CD14-positive monocyte (primary cell): Measurements from ENCODE around the gene MSGN1. TPM values are rescaled to one million over a fixed set of nuclear protein-coding genes. Genes with fewer than 3 reads are reported as not detected.
A peak's percentile ranks its signal among the peaks of the same experiment; 100 is the strongest.

Source experiments
- DNase-seq, 3 donors: peaks; one replicate each; pipeline ENCODE4 v3.0.0-alpha.2; 2011 to 2022
- H2AFZ ChIP-seq: 2 replicates; pipeline ENCODE4 v1.6.0; 2012; ENCODE audit warnings: mild to moderate bottlenecking, low read depth, low read length, inconsistent platforms; ENCODE audit not compliant: insufficient read depth, poor library complexity, severe bottlenecking
- H3K27ac ChIP-seq, 2 donors: 1 replicate in 1 of 2; 2 replicates in 1 of 2; pipeline ENCODE4 v1.5.1; 2012 to 2013; ENCODE audit warnings: low read length in 2 of 2, control low read depth in 1 of 2, inconsistent platforms in 1 of 2, low read depth in 1 of 2, mild to moderate bottlenecking in 1 of 2
- H3K27me3 ChIP-seq, 2 donors: one replicate each; pipeline versions ENCODE4 v1.6.0 to v1.6.1; 2011 to 2013; ENCODE audit warnings: low read length in 2 of 2; ENCODE audit not compliant: control insufficient read depth in 2 of 2, insufficient read depth in 2 of 2
- H3K36me3 ChIP-seq, 2 donors: replicated peaks in 1 of 2; 1 replicate in 1 of 2; 2 replicates in 1 of 2; pipeline versions ENCODE4 v1.5.1 to v1.6.1; 2012 to 2013; ENCODE audit warnings: low read length in 2 of 2, control low read depth in 1 of 2, inconsistent platforms in 1 of 2, mild to moderate bottlenecking in 1 of 2; ENCODE audit not compliant: insufficient read depth in 2 of 2, control insufficient read depth in 1 of 2
- H3K4me1 ChIP-seq, 2 donors: 1 replicate in 1 of 2; 2 replicates in 1 of 2; pipeline versions ENCODE4 v1.5.1 to v1.6.1; 2012 to 2013; ENCODE audit warnings: low read length in 2 of 2, control low read depth in 1 of 2, inconsistent platforms in 1 of 2, mild to moderate bottlenecking in 1 of 2, moderate library complexity in 1 of 2; ENCODE audit not compliant: insufficient read depth in 2 of 2, control insufficient read depth in 1 of 2
- H3K4me2 ChIP-seq: replicated peaks from 2 replicates; pipeline ENCODE3; 2012; ENCODE audit warnings: low read length, moderate library complexity, mild to moderate bottlenecking; ENCODE audit not compliant: poor library complexity, severe bottlenecking; ENCODE audit errors: extremely low read depth
- H3K4me3 ChIP-seq, 3 experiments: fragments of 200-600 bp in 1 of 3; sonication (generic) in 1 of 3; replicated peaks in 1 of 3; 1 replicate in 2 of 3; 2 replicates in 1 of 3; pipeline ENCODE4 v1.5.1; 2011 to 2013; ENCODE audit warnings: low read length in 3 of 3, mild to moderate bottlenecking in 3 of 3, control low read depth in 2 of 3, low read depth in 2 of 3, inconsistent platforms in 1 of 3, moderate library complexity in 1 of 3
- H3K79me2 ChIP-seq: 2 replicates; pipeline ENCODE4 v1.6.0; 2012; ENCODE audit warnings: mild to moderate bottlenecking, control low read depth, inconsistent platforms, low read length, moderate library complexity; ENCODE audit not compliant: insufficient read depth
- H3K9ac ChIP-seq: 2 replicates; pipeline ENCODE4 v1.6.0; 2017; ENCODE audit warnings: low read length, mild to moderate bottlenecking; ENCODE audit not compliant: insufficient read depth, poor library complexity, severe bottlenecking
- H3K9me3 ChIP-seq, 2 donors: replicated peaks in 1 of 2; 1 replicate in 1 of 2; 2 replicates in 1 of 2; pipeline versions ENCODE4 v1.5.1 to v1.6.1; 2012 to 2013; ENCODE audit warnings: low read length in 2 of 2, control low read depth in 1 of 2; ENCODE audit not compliant: control insufficient read depth in 1 of 2, insufficient read depth in 1 of 2
- H4K20me1 ChIP-seq: 2 replicates; pipeline ENCODE4 v1.6.0; 2012; ENCODE audit warnings: mild to moderate bottlenecking, low read length, control low read depth, moderate library complexity; ENCODE audit not compliant: insufficient read depth
- H3K27ac Mint-ChIP-seq, 7 donors: one replicate each; pipeline ENCODE4 v1.8.0; 2020; ENCODE audit warnings: mild to moderate bottlenecking in 7 of 7, mixed read lengths in 7 of 7, moderate library complexity in 6 of 7, inconsistent platforms in 2 of 7
- H3K27me3 Mint-ChIP-seq, 3 donors: one replicate each; pipeline ENCODE4 v1.8.0; 2021 to 2022; ENCODE audit warnings: low read depth in 3 of 3, mild to moderate bottlenecking in 3 of 3, mixed read lengths in 3 of 3, moderate library complexity in 3 of 3, inconsistent platforms in 1 of 3
- H3K36me3 Mint-ChIP-seq, 2 donors: one replicate each; pipeline ENCODE4 v1.8.0; 2020; ENCODE audit warnings: mixed read lengths in 2 of 2, inconsistent platforms in 1 of 2, mild to moderate bottlenecking in 1 of 2
- H3K4me1 Mint-ChIP-seq: one replicate; pipeline ENCODE4 v1.8.0; 2020; ENCODE audit warnings: mild to moderate bottlenecking, mixed read lengths
- H3K4me3 Mint-ChIP-seq, 2 donors: one replicate each; pipeline ENCODE4 v1.8.0; 2020; ENCODE audit warnings: mild to moderate bottlenecking in 2 of 2, mixed read lengths in 2 of 2, moderate library complexity in 1 of 2
- H3K9me3 Mint-ChIP-seq, 7 donors: one replicate each; pipeline ENCODE4 v1.8.0; 2020 to 2022; ENCODE audit warnings: mixed read lengths in 7 of 7, mild to moderate bottlenecking in 6 of 7, moderate library complexity in 6 of 7, inconsistent platforms in 2 of 7
- CTCF ChIP-seq: fragments of 200-600 bp; IDR thresholded peaks from one replicate; pipeline ENCODE4 v1.8.0; 2022; ENCODE audit warnings: antibody characterized with exemption, mild to moderate bottlenecking
- WGBS: methylation state at CpG from one replicate; pipeline ENCODE4 v1.1.5; 2013; ENCODE audit warnings: missing lambda C conversion rate; ENCODE audit not compliant: insufficient coverage; 5-methylcytosine and 5-hydroxymethylcytosine counted together
- intact Hi-C, 2 donors: fragments of 100-400 bp; cut with micrococcal nuclease; formaldehyde crosslinking; loops; one replicate each; pipeline versions ENCODE4 v1.15.0 to v1.15.1; 2023
- polyA plus RNA-seq, 3 donors: library from polyadenylated mRNA; depleted of rRNA in 1 of 3; unstranded in 2 of 3; stranded (reverse) in 1 of 3; fragments of 300-500 nt in 2 of 3; fragments of >200 nt in 1 of 3; fragmentation: Illumina TruSeq in 2 of 3; gene quantifications; 1 replicate in 2 of 3; 2 replicates in 1 of 3; pipeline ENCODE4 v1.2.3, GENCODE V29; 2012 to 2021

Gene MSGN1
- polyA plus RNA-seq, 3 donors, result not detected

GRCh38 chr2:17850151-17850550 lies 33.9 kb downstream of the MSGN1 start:
- no peak overlapping the region for H2AFZ ChIP-seq
- H3K4me1 Mint-ChIP-seq, result no peaks in the 10 kb centered on the region
- no peaks in the 10 kb centered on the region for H3K9me3 ChIP-seq
- H3K9me3 Mint-ChIP-seq, result peaks cover 0 to 2% (median 0%) of the 10 kb centered on the region in 7 donors
- no peaks in the 10 kb centered on the region for H3K36me3 Mint-ChIP-seq
- H4K20me1 ChIP-seq, result no peaks in the 10 kb centered on the region
- TF ChIP-seq CTCF, result no peak
- intact Hi-C loops, result loop anchor here in 1 of 2 donors (5.0 kb wide), 1 partner anchor 527 kb away; no protein-coding TSS in a partner anchor
- no peak for DNase-seq
- no peaks in the 10 kb centered on the region for H3K79me2 ChIP-seq
- peaks cover 0 to 5% (median 3%) of the 10 kb centered on the region in 3 donors for H3K27me3 Mint-ChIP-seq
- no peaks in the 10 kb centered on the region for H3K36me3 ChIP-seq
- H3K27ac ChIP-seq, result no peak overlapping the region
- H3K27ac Mint-ChIP-seq, result peak overlapping the region in 1 of 7 donors; percentile 45
- no peak overlapping the region for H3K4me3 Mint-ChIP-seq
- 92% methylated on average over 4 of the region's 4 CpGs for WGBS
- H3K27me3 ChIP-seq, result no peaks in the 10 kb centered on the region
- H3K4me3 ChIP-seq, result no peak overlapping the region
- no peaks in the 10 kb centered on the region for H3K4me1 ChIP-seq
- no peak overlapping the region for H3K9ac ChIP-seq
- no peak overlapping the region for H3K4me2 ChIP-seq

GRCh38 chr2:17851731-17852585 lies 35.7 kb downstream of the MSGN1 start:
- Histone ChIP-seq H3K27ac (no peak overlapping the region), H3K27me3 (peaks cover 0 to under 1% of the 10 kb centered on the region in 2 donors), H3K9ac (no peak overlapping the region), H3K4me2 (no peak overlapping the region), H3K36me3 (no peaks in the 10 kb centered on the region), H4K20me1 (no peaks in the 10 kb centered on the region), H3K9me3 (no peaks in the 10 kb centered on the region), H3K4me1 (no peaks in the 10 kb centered on the region), H3K79me2 (no peaks in the 10 kb centered on the region), H3K4me3 (no peak overlapping the region), H2AFZ (no peak overlapping the region)
- TF ChIP-seq CTCF, result peak; percentile 64
- intact Hi-C loops, result loop anchor here in 1 of 2 donors (5.0 kb wide), 1 partner anchor 525 kb away; no protein-coding TSS in a partner anchor
- 5% methylated on average over 5 of the region's 9 CpGs for WGBS
- Mint-ChIP-seq H3K27me3 (peaks cover 0 to 13% (median 4%) of the 10 kb centered on the region in 3 donors), H3K36me3 (no peaks in the 10 kb centered on the region), H3K9me3 (peaks cover 0 to 6% (median 0%) of the 10 kb centered on the region in 7 donors), H3K4me3 (no peak overlapping the region), H3K27ac (no peak overlapping the region), H3K4me1 (no peaks in the 10 kb centered on the region)
- DNase-seq, result peak; percentile 1 to 12 (median 8)
